ENCODE results near the gene ACADS.
"Not testable (repeated sequence)": the region's sequence is repeated elsewhere in the genome, so short reads cannot be mapped to it uniquely, and the experiment has no call there.

ACADS gene

DNA sequence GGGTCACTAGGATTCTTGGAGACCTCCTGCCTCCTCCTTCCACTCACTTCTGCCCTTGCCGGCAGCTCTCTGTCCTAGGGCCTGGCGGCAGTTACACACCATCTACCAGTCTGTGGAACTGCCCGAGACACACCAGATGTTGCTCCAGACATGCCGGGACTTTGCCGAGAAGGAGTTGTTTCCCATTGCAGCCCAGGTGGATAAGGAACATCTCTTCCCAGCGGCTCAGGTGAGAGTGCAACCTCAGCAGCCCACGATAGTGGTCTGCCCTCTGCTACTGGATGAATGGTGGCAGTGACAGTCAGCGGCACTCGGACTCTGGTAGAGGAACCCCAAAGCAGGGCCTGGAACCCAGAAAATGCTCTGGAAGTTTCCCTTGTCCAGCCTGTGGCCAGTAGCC lies 1.3 kb downstream of the ACADS start:
- Histone ChIP-seq H3K9me3 (ENCODE audit: control insufficient read depth, insufficient read depth, low read depth, low read length) (no peaks in the 10 kb centered on the region), H3K36me3 (ENCODE audit: control insufficient read depth in 2 of 2, insufficient read depth in 1 of 2, low read length in 2 of 2) (peaks cover 22 to 63% of the 10 kb centered on the region in 2 experiments; a peak in 2 of 3 replicates), H3K4me3 (ENCODE audit: low read depth, low read length) (no peak overlapping the region), H3K27ac (ENCODE audit: extremely low read depth, low read depth, low read length) (no peak overlapping the region), H3K4me1 (ENCODE audit: control insufficient read depth, insufficient read depth, low read length) (no peaks in the 10 kb centered on the region; the same call in none of the 2 replicates)
- POLR2A ChIA-PET = no interaction called here
- CTCF ChIA-PET = no interaction called here
- no peak for TF ChIP-seq ZBTB26 (tag by site-specific recombination; optimal IDR thresholded peaks at IDR 0.05)
- no peak for TF ChIP-seq ZSCAN18 (tag by site-specific recombination; IDR thresholded peaks at IDR 0.05)
- TF ChIP-seq ZBTB17 (tag by site-specific recombination; IDR thresholded peaks at IDR 0.05) = no peak
- TF ChIP-seq ZNF560 (tag by site-specific recombination; IDR thresholded peaks at IDR 0.05; ENCODE audit: borderline replicate concordance) = no peak
- TF ChIP-seq ZNF76 (tag by site-specific recombination; IDR thresholded peaks at IDR 0.05; ENCODE audit: borderline replicate concordance, low read depth) = no peak
- TF ChIP-seq ZNF548 (tag by site-specific recombination; IDR thresholded peaks at IDR 0.05) = no peak
- no peak for TF ChIP-seq ZNF155 (tag by site-specific recombination; IDR thresholded peaks at IDR 0.05)
- TF ChIP-seq ZNF747 (tag by site-specific recombination; IDR thresholded peaks at IDR 0.05) = no peak
- TF ChIP-seq ZNF221 (tag by site-specific recombination; IDR thresholded peaks at IDR 0.05; ENCODE audit: borderline replicate concordance) = no peak
- TF ChIP-seq ZNF398 (tag by site-specific recombination; IDR thresholded peaks at IDR 0.05) = no peak
- TF ChIP-seq ZNF529 (tag by site-specific recombination; IDR thresholded peaks at IDR 0.05; ENCODE audit: insufficient replicate concordance) = no peak
- TF ChIP-seq, protein P1, sequence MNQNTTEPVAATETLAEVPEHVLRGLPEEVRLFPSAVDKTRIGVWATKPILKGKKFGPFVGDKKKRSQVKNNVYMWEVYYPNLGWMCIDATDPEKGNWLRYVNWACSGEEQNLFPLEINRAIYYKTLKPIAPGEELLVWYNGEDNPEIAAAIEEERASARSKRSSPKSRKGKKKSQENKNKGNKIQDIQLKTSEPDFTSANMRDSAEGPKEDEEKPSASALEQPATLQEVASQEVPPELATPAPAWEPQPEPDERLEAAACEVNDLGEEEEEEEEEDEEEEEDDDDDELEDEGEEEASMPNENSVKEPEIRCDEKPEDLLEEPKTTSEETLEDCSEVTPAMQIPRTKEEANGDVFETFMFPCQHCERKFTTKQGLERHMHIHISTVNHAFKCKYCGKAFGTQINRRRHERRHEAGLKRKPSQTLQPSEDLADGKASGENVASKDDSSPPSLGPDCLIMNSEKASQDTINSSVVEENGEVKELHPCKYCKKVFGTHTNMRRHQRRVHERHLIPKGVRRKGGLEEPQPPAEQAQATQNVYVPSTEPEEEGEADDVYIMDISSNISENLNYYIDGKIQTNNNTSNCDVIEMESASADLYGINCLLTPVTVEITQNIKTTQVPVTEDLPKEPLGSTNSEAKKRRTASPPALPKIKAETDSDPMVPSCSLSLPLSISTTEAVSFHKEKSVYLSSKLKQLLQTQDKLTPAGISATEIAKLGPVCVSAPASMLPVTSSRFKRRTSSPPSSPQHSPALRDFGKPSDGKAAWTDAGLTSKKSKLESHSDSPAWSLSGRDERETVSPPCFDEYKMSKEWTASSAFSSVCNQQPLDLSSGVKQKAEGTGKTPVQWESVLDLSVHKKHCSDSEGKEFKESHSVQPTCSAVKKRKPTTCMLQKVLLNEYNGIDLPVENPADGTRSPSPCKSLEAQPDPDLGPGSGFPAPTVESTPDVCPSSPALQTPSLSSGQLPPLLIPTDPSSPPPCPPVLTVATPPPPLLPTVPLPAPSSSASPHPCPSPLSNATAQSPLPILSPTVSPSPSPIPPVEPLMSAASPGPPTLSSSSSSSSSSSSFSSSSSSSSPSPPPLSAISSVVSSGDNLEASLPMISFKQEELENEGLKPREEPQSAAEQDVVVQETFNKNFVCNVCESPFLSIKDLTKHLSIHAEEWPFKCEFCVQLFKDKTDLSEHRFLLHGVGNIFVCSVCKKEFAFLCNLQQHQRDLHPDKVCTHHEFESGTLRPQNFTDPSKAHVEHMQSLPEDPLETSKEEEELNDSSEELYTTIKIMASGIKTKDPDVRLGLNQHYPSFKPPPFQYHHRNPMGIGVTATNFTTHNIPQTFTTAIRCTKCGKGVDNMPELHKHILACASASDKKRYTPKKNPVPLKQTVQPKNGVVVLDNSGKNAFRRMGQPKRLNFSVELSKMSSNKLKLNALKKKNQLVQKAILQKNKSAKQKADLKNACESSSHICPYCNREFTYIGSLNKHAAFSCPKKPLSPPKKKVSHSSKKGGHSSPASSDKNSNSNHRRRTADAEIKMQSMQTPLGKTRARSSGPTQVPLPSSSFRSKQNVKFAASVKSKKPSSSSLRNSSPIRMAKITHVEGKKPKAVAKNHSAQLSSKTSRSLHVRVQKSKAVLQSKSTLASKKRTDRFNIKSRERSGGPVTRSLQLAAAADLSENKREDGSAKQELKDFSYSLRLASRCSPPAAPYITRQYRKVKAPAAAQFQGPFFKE (tag by site-specific recombination; IDR thresholded peaks at IDR 0.05; ENCODE audit: borderline replicate concordance) = no peak
- TF ChIP-seq ZNF423 (tag by site-specific recombination; IDR thresholded peaks at IDR 0.05) = no peak
- TF ChIP-seq ZNF433 (tag by site-specific recombination; IDR thresholded peaks at IDR 0.05; ENCODE audit: low read depth) = no peak
- TF ChIP-seq SP2 (tag by site-specific recombination; IDR thresholded peaks at IDR 0.05) = no peak
- no peak for TF ChIP-seq ZNF610 (tag by site-specific recombination; IDR thresholded peaks at IDR 0.05; ENCODE audit: borderline replicate concordance)

DNA sequence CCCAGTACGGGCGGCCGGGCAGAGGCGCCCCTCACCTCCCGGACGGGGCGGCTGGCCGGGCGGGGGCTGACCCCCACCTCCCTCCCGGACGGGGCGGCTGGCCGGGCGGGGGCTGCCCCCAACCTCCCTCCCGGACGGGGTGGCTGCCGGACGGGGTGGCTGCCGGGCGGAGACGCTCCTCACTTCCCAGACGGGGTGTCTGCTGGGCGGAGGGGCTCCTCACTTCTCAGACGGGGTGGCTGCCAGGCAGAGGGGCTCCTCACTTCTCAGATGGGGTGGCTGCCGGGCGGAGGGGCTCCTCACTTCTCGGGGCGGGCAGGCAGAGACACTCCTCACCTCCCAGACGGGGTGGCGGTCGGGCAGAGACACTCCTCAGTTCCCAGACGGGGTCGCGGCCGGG lies 6.6 kb downstream of the ACADS start:
- H3K9me3 ChIP-seq (ENCODE audit: control insufficient read depth, insufficient read depth, low read depth, low read length); H3K27ac ChIP-seq (ENCODE audit: extremely low read depth, low read depth, low read length); H3K4me3 ChIP-seq (ENCODE audit: low read depth, low read length); CTCF ChIA-PET; POLR2A ChIA-PET; H3K4me1 ChIP-seq (ENCODE audit: control insufficient read depth, insufficient read depth, low read length): not testable (repeated sequence)
- peaks cover 15 to 44% of the 10 kb centered on the region in 2 experiments; a peak in 2 of 3 replicates for H3K36me3 ChIP-seq (ENCODE audit: control insufficient read depth in 2 of 2, insufficient read depth in 1 of 2, low read length in 2 of 2)

Data from HEK293 (cell line).